HCT116 (cell line): ENCODE measurements around the gene COBL. TPM values are rescaled to one million over a fixed set of nuclear protein-coding genes. Genes with fewer than 3 reads are reported as not detected.
A peak's percentile ranks its signal among the peaks of the same experiment; 100 is the strongest.

ENCODE experiments used
- ATAC-seq: fragments of 200-7000 bp; cut with Tn5 transposase; 2 replicates; pipeline ENCODE4 v1.9.1; 2020; ENCODE audit warnings: mild to moderate bottlenecking, moderate library complexity
- BruUV-seq: library from RNA; stranded (reverse); fragments of 400-500 nt; replicated peaks from 2 replicates; lab custom pipeline; 2021; lab: Mats Ljungman, UMichigan
- CTCF ChIA-PET: fragments of 300-600 bp; sonication (Branson Sonifier 250); formaldehyde crosslinking; loops from one replicate; lab custom pipeline; 2021; ENCODE audit warnings: antibody characterized with exemption; lab: Charles Lee
- POLR2A ChIA-PET: fragments of 300-600, 350-600 bp; sonication (Branson Sonifier 250); formaldehyde crosslinking; loops from one replicate; lab custom pipeline; 2021; ENCODE audit warnings: antibody characterized with exemption; lab: Charles Lee
- RAD21 ChIA-PET, 2 experiments: fragments of 300-600 bp; sonication (Branson Sonifier 250); formaldehyde crosslinking; loops; one replicate each; lab custom pipeline; 2023; ENCODE audit warnings: low total read pairs in 2 of 2; ENCODE audit not compliant: uncharacterized antibody in 2 of 2, unreplicated experiment in 2 of 2, low non-redundant PET in 1 of 2; lab: Charles Lee
- DNase-seq: peaks from one replicate; pipeline ENCODE4 v3.0.0-alpha.2; 2010; ENCODE audit warnings: low read depth, low spot score
- H2AFZ ChIP-seq: fragments of 200-600 bp; shearing (Covaris generic), sonication (generic); 2 replicates; pipeline ENCODE4 v1.6.1; 2017; ENCODE audit warnings: low read depth, mixed run types, mixed read lengths, antibody characterized with exemption, low read length; ENCODE audit not compliant: poor library complexity, severe bottlenecking
- H3K27ac ChIP-seq: 2 replicates; pipeline ENCODE4 v1.5.1; 2012; ENCODE audit warnings: low read depth, low read length
- H3K27me3 ChIP-seq: fragments of 200-600 bp; sonication (generic); 2 replicates; pipeline ENCODE4 v1.6.1; 2016; ENCODE audit warnings: mixed run types, low read length, mixed read lengths; ENCODE audit not compliant: insufficient read depth
- H3K36me3 ChIP-seq, 2 experiments: fragments of 200-500 bp in 1 of 2; fragments of 200-600 bp in 1 of 2; sonication (Bioruptor generic) in 1 of 2; sonication (generic) in 1 of 2; 2 replicates each; pipeline versions ENCODE4 v1.5.1 to v1.6.1; 2014 to 2016; ENCODE audit warnings: low read length in 2 of 2, inconsistent platforms in 1 of 2, mixed read lengths in 1 of 2, mixed run types in 1 of 2; ENCODE audit not compliant: insufficient read depth in 2 of 2, control insufficient read depth in 1 of 2
- H3K4me1 ChIP-seq, 2 experiments: fragments of 200-600 bp in 1 of 2; sonication (generic) in 1 of 2; 2 replicates each; pipeline versions ENCODE4 v1.5.1 to v1.6.1; 2012 to 2017; ENCODE audit warnings: low read length in 2 of 2, inconsistent platforms in 1 of 2, mild to moderate bottlenecking in 1 of 2, mixed read lengths in 1 of 2, mixed run types in 1 of 2, moderate library complexity in 1 of 2; ENCODE audit not compliant: insufficient read depth in 2 of 2, control insufficient read depth in 1 of 2
- H3K4me2 ChIP-seq: fragments of 200-600 bp; sonication (generic); 2 replicates; pipeline ENCODE4 v1.6.1; 2017; ENCODE audit warnings: mixed run types, low read length, mixed read lengths
- H3K4me3 ChIP-seq, 2 experiments: fragments of 200-600 bp in 1 of 2; sonication (generic) in 1 of 2; replicated peaks in 1 of 2; 2 replicates each; pipeline ENCODE4 v1.5.1; 2011 to 2016; ENCODE audit warnings: low read length in 2 of 2, control low read depth in 1 of 2, low read depth in 1 of 2, mild to moderate bottlenecking in 1 of 2, mixed read lengths in 1 of 2, mixed run types in 1 of 2
- H3K79me2 ChIP-seq: fragments of 200-600 bp; sonication (generic); 2 replicates; pipeline ENCODE4 v1.6.1; 2017; ENCODE audit warnings: mild to moderate bottlenecking, mixed run types, low read length, moderate library complexity, mixed read lengths; ENCODE audit not compliant: insufficient read depth
- H3K9ac ChIP-seq: fragments of 200-600 bp; sonication (generic); 2 replicates; pipeline ENCODE4 v1.6.1; 2016; ENCODE audit warnings: low read length, mixed read lengths
- H3K9me2 ChIP-seq: fragments of 200-600 bp; sonication (generic), shearing (Covaris generic); 2 replicates; pipeline ENCODE4 v1.6.1; 2017; ENCODE audit warnings: mixed run types, mild to moderate bottlenecking, moderate library complexity; ENCODE audit not compliant: insufficient read depth
- H3K9me3 ChIP-seq, 2 experiments: fragments of 200-500 bp in 1 of 2; fragments of 200-600 bp in 1 of 2; sonication (Bioruptor generic) in 1 of 2; sonication (generic) in 1 of 2; 2 replicates each; pipeline ENCODE4 v1.6.1; 2014 to 2017; ENCODE audit warnings: low read length in 2 of 2, mixed read lengths in 2 of 2, inconsistent platforms in 1 of 2, low read depth in 1 of 2, mild to moderate bottlenecking in 1 of 2, mixed run types in 1 of 2, moderate library complexity in 1 of 2; ENCODE audit not compliant: control insufficient read depth in 1 of 2, insufficient read depth in 1 of 2
- H4K20me1 ChIP-seq: fragments of 200-600 bp; sonication (generic), shearing (Covaris generic); 2 replicates; pipeline ENCODE4 v1.6.1; 2017; ENCODE audit warnings: mixed run types, mild to moderate bottlenecking, moderate library complexity; ENCODE audit not compliant: insufficient read depth
- CBX3 ChIP-seq: IDR thresholded peaks from 2 replicates; pipeline ENCODE4 v1.6.1; 2012; ENCODE audit warnings: low read depth
- CEBPB ChIP-seq: IDR thresholded peaks from 2 replicates; pipeline ENCODE4 v1.6.1; 2012; ENCODE audit warnings: low read depth
- EZH2 ChIP-seq: fragments of 200-600 bp; sonication (generic); IDR thresholded peaks from 2 replicates; pipeline ENCODE4 v1.6.1; 2017; ENCODE audit warnings: antibody characterized with exemption, mixed run types
- FOSL1 ChIP-seq: IDR thresholded peaks from 2 replicates; pipeline ENCODE4 v1.6.1; 2012; ENCODE audit warnings: low read depth
- JUND ChIP-seq: IDR thresholded peaks from 2 replicates; pipeline ENCODE4 v1.6.1; 2012
- MAX ChIP-seq: IDR thresholded peaks from 2 replicates; pipeline ENCODE4 v1.6.1; 2012
- POLR2AphosphoS5 ChIP-seq: IDR thresholded peaks from 2 replicates; pipeline ENCODE4 v1.6.1; 2011; ENCODE audit warnings: mild to moderate bottlenecking, low read depth, low read length, moderate library complexity
- RAD21 ChIP-seq: IDR thresholded peaks from 2 replicates; pipeline ENCODE4 v1.6.1; 2012; ENCODE audit warnings: low read depth, mild to moderate bottlenecking
- SP1 ChIP-seq: IDR thresholded peaks from 2 replicates; pipeline ENCODE4 v1.6.1; 2012; ENCODE audit warnings: low read depth
- SRF ChIP-seq: IDR thresholded peaks from 2 replicates; pipeline ENCODE4 v1.6.1; 2012; ENCODE audit warnings: low read depth
- ZBTB33 ChIP-seq: IDR thresholded peaks from 2 replicates; pipeline ENCODE4 v1.6.1; 2011; ENCODE audit warnings: mild to moderate bottlenecking, low read length, moderate library complexity; ENCODE audit not compliant: insufficient replicate concordance; ENCODE audit errors: extremely low read depth
- ZNF274 ChIP-seq: fragments of 200-500 bp; sonication (Bioruptor generic); IDR thresholded peaks from 2 replicates; pipeline ENCODE4 v1.6.1; 2014; ENCODE audit warnings: mild to moderate bottlenecking, low read depth, low read length, inconsistent platforms
- intact Hi-C: fragments of 100-400 bp; cut with micrococcal nuclease; formaldehyde crosslinking; loops from 2 replicates; pipeline ENCODE4 v1.10.0; 2022
- total RNA-seq: library from RNA; stranded (reverse); gene quantifications from one replicate; pipeline ENCODE4 v1.2.1, GENCODE V29; 2021; ENCODE audit not compliant: unreplicated experiment

COBL gene
- total RNA-seq, 1 experiment from 2014 or later, result 19.3 TPM

GRCh38 chr7:51263631-51264484 lies 52.8 kb downstream of the COBL start:
- Histone ChIP-seq H3K9me2 (no peaks in the 10 kb centered on the region), H3K9ac (0 out of 2 replicates have a peak overlapping the region, but pooled peaks have one; percentile 10), H3K4me3 (no peak overlapping the region), H2AFZ (no peak overlapping the region), H3K79me2 (no peaks in the 10 kb centered on the region), H3K9me3 (no peaks in the 10 kb centered on the region), H3K36me3 (no peaks in the 10 kb centered on the region), H3K27me3 (no peaks in the 10 kb centered on the region), H3K27ac (no peak overlapping the region), H3K4me1 (peaks cover 15 to 19% of the 10 kb centered on the region in 2 experiments), H4K20me1 (no peaks in the 10 kb centered on the region), H3K4me2 (peak overlapping the region; percentile 57)
- ChIA-PET POLR2A (no interaction called here), RAD21 (no interaction called here), CTCF (no interaction called here)
- BruUV-seq, result no TSS peak
- intact Hi-C loops, result no loop called here
- TF ChIP-seq EZH2 (no peak), SRF (no peak), CEBPB (peak; percentile 27; the same call in 1 of the 2 replicates), SP1 (peak; percentile 57; the same call in 1 of the 2 replicates)
- DNase-seq (peak; percentile 37), ATAC-seq (peak; percentile 73)

- Histone ChIP-seq H2AFZ (no peak overlapping the region), H3K4me1 (peaks cover 15 to 19% of the 10 kb centered on the region in 2 experiments), H3K79me2 (no peaks in the 10 kb centered on the region), H3K27me3 (no peaks in the 10 kb centered on the region), H3K9me3 (no peaks in the 10 kb centered on the region), H3K9me2 (no peaks in the 10 kb centered on the region), H3K4me3 (no peak overlapping the region), H3K4me2 (peak overlapping the region; percentile 57), H4K20me1 (no peaks in the 10 kb centered on the region), H3K36me3 (no peaks in the 10 kb centered on the region), H3K9ac (no peak overlapping the region), H3K27ac (no peak overlapping the region)
- ChIA-PET CTCF (interaction anchor here (0.8 kb wide), 1 partner anchor 104 kb away, joined by 3 read pairs; no protein-coding TSS in a partner anchor), RAD21 (no interaction called here), POLR2A (no interaction called here)
- intact Hi-C loops, result no loop called here
- DNase-seq, result no peak
- no peak for ATAC-seq
- BruUV-seq, result no TSS peak
- TF ChIP-seq JUND (no peak), RAD21 (no peak), ZBTB33 (no peak), SP1 (no peak), FOSL1 (no peak), EZH2 (no peak), POLR2AphosphoS5 (no peak), CBX3 (no peak), MAX (no peak), ZNF274 (no peak)
Measured at GRCh38 chr7:51262796-51263531, 53.6 kb downstream of the COBL start.
